ENCODE data around the gene NPTXR.

DNA sequence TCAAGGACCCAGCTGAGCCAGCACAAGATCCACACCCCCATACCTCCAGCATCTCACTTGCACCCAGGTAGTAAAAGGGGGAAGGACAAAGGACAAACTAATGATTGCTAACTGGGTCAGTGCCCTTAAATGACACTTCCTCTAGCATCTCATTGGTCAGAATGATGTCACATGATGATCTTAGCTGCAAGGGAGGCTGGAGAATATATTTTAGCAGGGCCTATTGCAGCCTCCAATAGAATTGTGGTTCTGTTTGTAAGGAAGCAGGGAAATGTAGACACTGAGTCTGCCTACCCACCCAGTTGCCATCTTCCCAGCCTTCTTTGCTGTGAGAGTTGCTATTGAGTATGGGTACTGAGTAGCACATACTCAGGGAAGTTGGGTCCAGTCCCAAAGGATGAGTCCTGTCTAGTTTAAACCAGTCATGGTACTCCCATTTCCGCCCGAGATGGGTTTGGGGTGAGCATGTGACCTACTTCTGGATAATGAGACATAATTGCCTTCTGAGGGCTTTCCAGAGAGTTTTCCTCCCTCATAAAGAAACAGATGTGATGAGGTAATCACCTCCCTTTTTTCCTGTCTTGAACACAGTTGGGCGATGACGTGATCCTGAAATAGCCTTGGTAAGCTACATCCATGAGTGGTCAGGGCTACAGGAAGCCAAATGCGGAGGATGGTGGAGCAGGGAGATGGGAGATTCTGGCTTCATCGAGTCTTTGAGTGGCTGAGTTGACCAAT is 44.4 kb downstream of the NPTXR start:
- TF ChIP-seq POLR2AphosphoS5 (IDR thresholded peaks at IDR 0.05): no peak
- TF ChIP-seq CTCF (IDR thresholded peaks at IDR 0.05): no peak
- no peak for TF ChIP-seq EP300 (IDR thresholded peaks at IDR 0.05)
- TF ChIP-seq POLR2A (IDR thresholded peaks at IDR 0.05): no peak
